ENCODE measurements around the gene PDPN.

DNA sequence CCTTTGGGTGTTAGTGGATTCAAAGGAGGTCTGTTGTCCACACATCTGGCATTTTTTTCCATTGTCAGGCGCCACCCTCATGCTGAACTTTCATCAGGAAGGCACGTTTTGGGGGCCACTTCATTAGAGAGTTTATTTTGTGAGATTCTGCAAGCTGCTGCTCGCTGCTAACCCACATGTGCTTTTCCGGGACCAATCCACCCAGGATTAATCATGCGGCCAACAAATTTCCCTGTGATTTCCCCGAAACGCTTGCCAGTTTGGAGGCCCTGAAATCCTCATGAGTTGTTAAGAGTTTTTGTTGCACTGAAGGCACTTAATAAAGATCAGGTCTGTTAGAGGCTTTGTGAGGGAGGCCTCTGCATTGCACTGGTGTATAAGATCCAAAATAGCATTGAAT, 2.4 kb downstream of the PDPN start:
- TF ChIP-seq, protein P1, sequence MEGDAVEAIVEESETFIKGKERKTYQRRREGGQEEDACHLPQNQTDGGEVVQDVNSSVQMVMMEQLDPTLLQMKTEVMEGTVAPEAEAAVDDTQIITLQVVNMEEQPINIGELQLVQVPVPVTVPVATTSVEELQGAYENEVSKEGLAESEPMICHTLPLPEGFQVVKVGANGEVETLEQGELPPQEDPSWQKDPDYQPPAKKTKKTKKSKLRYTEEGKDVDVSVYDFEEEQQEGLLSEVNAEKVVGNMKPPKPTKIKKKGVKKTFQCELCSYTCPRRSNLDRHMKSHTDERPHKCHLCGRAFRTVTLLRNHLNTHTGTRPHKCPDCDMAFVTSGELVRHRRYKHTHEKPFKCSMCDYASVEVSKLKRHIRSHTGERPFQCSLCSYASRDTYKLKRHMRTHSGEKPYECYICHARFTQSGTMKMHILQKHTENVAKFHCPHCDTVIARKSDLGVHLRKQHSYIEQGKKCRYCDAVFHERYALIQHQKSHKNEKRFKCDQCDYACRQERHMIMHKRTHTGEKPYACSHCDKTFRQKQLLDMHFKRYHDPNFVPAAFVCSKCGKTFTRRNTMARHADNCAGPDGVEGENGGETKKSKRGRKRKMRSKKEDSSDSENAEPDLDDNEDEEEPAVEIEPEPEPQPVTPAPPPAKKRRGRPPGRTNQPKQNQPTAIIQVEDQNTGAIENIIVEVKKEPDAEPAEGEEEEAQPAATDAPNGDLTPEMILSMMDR (IDR thresholded peaks at IDR 0.05): no peak
- no peak for TF ChIP-seq POLR2A (IDR thresholded peaks at IDR 0.05)

Measured in body of pancreas (tissue), 4 donors.